NB4 (cell line): ENCODE results near the gene TXNIP.

Source experiments
- DNase-seq: peaks from one replicate; pipeline ENCODE4 v3.0.0; 2010; ENCODE audit warnings: low read depth
- H3K4me3 ChIP-seq: one replicate; pipeline ENCODE4 v1.5.1; 2011; ENCODE audit warnings: mild to moderate bottlenecking, low read depth, low read length, moderate library complexity
- MYC ChIP-seq: IDR thresholded peaks from 2 replicates; pipeline ENCODE4 v1.6.1; 2011; ENCODE audit warnings: low read depth, low read length
- POLR2A ChIP-seq: IDR thresholded peaks from 2 replicates; pipeline ENCODE4 v1.6.1; 2011; ENCODE audit warnings: mild to moderate bottlenecking; ENCODE audit not compliant: insufficient read length; ENCODE audit errors: extremely low read depth
- TF ChIP-seq, protein P1 (sequence below): IDR thresholded peaks from one replicate; pipeline ENCODE4 v1.5.1; 2012; ENCODE audit warnings: low read depth, low read length
- TF ChIP-seq, protein P2 (sequence below): IDR thresholded peaks from 2 replicates; pipeline ENCODE4 v1.6.1; 2011; ENCODE audit warnings: low read depth, low read length

Gene TXNIP

DNA sequence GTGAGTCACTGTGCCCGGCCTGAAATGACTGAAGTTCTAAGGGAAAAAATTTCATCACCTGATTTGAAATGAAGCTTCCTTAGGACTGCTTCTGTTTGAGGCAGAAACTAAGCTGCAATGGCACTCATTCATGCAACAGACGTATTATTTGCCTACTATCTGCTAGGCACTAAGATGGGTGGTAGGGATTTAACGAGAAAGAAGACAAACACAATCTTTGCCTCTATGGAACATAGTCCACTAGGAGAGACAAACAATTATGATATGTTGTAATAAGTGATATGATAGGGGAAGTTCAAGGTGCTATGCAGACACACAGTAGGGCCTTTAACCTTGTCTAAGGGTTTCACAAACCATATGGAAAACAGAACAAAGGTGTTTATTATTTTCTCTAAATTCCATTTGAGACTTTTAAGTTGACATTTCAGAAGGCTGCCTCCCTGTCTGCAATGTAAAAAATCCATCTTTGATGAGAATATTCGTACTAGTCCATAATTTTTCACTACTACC is 49.8 kb downstream of the TXNIP start:
- no peak for DNase-seq
- no peak overlapping the region for H3K4me3 ChIP-seq
- TF ChIP-seq MYC (no peak), POLR2A (no peak)
- TF ChIP-seq, protein P1, sequence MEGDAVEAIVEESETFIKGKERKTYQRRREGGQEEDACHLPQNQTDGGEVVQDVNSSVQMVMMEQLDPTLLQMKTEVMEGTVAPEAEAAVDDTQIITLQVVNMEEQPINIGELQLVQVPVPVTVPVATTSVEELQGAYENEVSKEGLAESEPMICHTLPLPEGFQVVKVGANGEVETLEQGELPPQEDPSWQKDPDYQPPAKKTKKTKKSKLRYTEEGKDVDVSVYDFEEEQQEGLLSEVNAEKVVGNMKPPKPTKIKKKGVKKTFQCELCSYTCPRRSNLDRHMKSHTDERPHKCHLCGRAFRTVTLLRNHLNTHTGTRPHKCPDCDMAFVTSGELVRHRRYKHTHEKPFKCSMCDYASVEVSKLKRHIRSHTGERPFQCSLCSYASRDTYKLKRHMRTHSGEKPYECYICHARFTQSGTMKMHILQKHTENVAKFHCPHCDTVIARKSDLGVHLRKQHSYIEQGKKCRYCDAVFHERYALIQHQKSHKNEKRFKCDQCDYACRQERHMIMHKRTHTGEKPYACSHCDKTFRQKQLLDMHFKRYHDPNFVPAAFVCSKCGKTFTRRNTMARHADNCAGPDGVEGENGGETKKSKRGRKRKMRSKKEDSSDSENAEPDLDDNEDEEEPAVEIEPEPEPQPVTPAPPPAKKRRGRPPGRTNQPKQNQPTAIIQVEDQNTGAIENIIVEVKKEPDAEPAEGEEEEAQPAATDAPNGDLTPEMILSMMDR: no peak
- TF ChIP-seq, protein P2, sequence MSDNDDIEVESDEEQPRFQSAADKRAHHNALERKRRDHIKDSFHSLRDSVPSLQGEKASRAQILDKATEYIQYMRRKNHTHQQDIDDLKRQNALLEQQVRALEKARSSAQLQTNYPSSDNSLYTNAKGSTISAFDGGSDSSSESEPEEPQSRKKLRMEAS: no peak

DNA sequence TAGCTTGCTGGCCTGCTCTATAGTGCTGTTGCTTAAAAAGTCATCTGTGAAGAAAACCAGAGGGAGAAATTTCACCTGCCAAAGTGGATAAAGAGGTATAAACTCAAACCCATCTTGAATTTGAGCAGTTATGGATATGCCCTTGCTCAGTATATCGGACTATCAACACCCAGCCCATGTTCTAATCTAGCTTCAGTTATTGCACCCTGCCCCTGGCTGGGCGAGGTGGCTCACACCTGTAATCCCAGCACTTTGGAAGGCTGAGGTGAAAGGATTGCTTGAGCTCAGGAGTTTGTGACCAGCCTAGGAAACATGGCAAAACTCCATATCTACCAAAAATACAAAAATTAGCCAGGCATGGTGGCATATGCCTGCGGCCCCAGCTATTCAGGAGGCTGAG is 51.8 kb downstream of the TXNIP start:
- H3K4me3 ChIP-seq: no peak overlapping the region
- no peak for DNase-seq
- TF ChIP-seq POLR2A: no peak
- no peak for TF ChIP-seq MYC
- TF ChIP-seq, protein P2: no peak
- TF ChIP-seq, protein P1: no peak

DNA sequence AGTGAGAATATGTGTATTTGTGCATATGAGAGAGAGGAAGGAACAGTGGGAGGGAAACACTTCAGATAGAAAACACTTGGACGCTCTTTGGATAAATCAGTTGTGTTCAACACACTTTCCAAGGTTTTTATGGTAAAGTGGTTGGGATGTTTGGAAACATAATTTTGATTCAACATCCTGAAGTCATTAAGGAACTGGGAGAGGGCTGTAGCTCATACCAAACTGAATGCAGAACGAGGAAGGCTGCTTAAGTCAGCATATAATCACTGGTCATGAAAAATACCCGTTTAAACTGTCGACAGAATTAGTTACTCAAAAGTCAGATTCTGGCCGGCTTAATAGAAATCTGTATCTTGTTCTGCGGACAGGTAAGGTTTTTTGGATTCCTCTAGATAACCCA is 53.5 kb downstream of the TXNIP start:
- TF ChIP-seq, protein P1: no peak
- TF ChIP-seq, protein P2: no peak
- no peak for TF ChIP-seq MYC
- no peak for TF ChIP-seq POLR2A
- no peak for DNase-seq
- no peak overlapping the region for H3K4me3 ChIP-seq
